WI38 (cell line): Measurements from ENCODE around the gene KNDC1.

ENCODE experiments used
- H3K4me3 ChIP-seq: 2 replicates; pipeline ENCODE4 v1.5.1; 2011; ENCODE audit warnings: low read depth, mild to moderate bottlenecking, control low read depth, low read length
- TF ChIP-seq, protein P1 (sequence below): IDR thresholded peaks from 2 replicates; pipeline ENCODE4 v1.5.1; 2012; ENCODE audit warnings: low read depth, mild to moderate bottlenecking, control low read depth, low read length

KNDC1 gene

DNA sequence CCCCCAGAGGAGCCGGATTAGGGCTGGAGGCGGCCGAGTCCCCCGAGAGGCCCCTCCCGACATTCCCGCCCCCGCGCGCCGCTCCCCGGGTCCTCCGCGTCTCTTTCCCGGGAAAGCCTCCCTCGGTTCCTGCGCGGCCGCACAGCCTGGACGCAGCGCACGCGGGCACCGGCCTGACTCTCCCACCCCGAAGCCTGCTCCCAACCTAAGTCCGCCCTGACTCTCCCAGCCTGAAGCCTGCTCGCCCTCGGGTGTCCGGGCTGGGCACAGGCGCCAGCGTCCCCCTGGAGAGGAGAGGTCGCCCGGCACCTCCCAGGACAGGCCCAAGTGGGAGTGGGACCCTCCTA lies 77.2 kb downstream of the KNDC1 start:
- TF ChIP-seq, protein P1, sequence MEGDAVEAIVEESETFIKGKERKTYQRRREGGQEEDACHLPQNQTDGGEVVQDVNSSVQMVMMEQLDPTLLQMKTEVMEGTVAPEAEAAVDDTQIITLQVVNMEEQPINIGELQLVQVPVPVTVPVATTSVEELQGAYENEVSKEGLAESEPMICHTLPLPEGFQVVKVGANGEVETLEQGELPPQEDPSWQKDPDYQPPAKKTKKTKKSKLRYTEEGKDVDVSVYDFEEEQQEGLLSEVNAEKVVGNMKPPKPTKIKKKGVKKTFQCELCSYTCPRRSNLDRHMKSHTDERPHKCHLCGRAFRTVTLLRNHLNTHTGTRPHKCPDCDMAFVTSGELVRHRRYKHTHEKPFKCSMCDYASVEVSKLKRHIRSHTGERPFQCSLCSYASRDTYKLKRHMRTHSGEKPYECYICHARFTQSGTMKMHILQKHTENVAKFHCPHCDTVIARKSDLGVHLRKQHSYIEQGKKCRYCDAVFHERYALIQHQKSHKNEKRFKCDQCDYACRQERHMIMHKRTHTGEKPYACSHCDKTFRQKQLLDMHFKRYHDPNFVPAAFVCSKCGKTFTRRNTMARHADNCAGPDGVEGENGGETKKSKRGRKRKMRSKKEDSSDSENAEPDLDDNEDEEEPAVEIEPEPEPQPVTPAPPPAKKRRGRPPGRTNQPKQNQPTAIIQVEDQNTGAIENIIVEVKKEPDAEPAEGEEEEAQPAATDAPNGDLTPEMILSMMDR, result no peak
- H3K4me3 ChIP-seq, result no peak overlapping the region

DNA sequence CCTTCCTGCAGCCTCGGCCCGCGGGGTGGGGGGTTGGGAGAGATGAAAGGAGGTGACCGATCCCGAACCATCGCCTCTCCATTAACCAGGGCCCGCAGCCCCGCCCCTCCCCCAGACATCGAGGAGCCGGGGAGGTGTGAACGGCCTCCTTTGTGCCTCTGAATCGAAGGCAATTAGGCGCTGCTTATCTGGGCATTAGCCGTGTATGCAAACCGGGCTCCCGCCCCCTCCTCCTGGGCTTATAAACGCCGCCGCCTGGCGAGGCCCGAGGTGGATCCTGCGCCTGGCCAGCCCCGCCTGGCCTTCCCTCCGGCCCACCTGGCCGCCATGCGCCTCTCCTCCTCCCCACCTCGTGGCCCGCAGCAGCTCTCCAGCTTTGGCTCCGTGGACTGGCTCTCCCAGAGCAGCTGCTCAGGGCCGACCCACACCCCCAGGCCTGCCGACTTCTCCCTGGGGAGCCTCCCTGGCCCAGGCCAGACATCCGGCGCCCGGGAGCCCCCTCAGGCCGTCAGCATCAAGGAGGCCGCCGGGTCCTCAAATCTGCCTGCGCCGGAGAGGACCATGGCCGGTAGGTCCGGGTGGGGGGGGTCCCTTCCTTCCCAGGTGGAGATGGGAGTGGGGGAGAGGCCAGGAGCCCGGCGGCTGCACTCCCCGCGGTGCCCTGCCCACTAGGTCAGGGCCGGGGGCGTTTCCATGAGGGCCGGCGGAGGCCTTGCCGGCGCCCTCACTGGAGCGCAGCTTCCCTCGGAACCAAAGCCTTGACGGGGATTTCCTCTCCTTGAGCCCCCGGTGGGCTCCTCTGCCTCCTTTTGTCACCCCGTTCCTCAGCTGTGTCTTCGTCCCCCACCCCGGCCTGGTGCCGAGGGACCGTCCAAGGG lies 77.8 kb downstream of the KNDC1 start, which contains the start of gene VENTX:
TSS of gene VENTX (plus strand) at position 268 of the 878 bp plus-strand sequence. CDS start at position 328, 60 bp downstream.
- TF ChIP-seq, protein P1, result no peak
- no peak within 1 kb of the TSS for H3K4me3 ChIP-seq

DNA sequence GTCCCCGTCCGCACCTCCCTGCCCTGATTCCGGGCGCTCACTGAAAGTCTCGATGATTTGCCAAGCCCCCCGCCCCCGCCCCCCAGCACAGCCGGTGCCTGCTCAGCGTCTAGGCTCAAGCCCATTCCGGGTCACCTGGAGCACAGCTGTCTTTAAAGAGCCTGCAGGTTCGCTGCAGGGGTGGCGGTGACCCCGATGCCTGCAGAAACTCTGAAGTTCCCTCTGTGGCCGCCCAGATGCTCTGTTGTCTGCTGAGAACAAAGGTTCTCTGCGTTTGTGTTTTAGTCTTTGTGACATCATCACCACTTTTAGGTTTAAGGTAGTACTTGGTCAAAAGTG lies 78.4 kb downstream of the KNDC1 start:
- TF ChIP-seq, protein P1, result no peak
- H3K4me3 ChIP-seq, result no peak overlapping the region

DNA sequence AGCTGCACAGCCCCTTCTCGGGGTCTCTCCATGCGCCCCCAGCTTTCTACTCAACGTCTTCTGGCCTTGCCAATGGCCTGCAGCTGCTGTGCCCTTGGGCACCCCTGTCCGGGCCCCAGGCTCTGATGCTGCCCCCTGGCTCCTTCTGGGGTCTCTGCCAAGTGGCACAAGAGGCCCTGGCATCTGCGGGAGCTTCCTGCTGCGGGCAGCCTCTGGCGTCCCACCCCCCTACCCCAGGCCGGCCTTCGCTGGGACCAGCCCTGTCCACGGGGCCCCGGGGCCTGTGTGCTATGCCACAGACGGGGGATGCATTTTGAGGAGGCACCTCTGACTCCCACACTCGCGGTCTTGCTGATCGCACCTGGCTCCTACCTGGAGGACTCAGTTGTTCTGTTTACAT lies 80.0 kb downstream of the KNDC1 start:
- H3K4me3 ChIP-seq, result no peak overlapping the region
- TF ChIP-seq, protein P1, result no peak

DNA sequence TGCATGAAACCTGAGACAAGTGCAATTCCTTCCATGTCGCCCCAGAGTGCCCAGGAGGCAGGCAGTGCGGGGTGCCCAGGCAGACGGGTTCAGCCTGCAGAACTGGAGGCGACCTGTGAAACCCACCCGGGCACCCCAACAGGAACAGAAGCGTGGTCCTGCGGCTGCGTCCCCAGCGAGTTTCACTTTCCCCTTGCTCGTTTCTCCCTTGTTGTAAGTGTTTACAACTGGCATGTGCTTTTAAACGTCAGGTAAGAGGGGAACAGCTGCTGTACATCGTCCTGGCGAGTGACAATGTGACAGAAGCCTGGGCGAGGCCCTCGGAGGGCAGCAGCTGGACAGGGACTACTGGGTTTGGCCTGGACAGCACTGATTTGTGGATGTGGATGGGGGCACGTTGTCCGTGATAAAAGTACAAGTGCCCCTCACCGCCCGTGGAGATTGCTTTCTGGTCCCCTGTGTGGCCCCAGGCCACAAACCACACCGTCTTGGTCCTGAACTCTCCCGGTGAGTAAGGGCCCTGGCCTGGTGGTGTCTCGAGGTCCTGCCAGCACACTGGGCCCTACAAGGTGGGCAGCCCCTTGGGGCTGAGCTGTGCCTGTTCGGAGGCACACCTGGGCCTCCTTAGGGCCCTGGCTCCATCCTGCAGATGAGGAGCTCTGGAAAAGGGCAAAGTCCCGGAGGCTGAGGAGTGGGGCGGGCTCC lies 81.6 kb downstream of the KNDC1 start:
- TF ChIP-seq, protein P1, result no peak
- no peak overlapping the region for H3K4me3 ChIP-seq

DNA sequence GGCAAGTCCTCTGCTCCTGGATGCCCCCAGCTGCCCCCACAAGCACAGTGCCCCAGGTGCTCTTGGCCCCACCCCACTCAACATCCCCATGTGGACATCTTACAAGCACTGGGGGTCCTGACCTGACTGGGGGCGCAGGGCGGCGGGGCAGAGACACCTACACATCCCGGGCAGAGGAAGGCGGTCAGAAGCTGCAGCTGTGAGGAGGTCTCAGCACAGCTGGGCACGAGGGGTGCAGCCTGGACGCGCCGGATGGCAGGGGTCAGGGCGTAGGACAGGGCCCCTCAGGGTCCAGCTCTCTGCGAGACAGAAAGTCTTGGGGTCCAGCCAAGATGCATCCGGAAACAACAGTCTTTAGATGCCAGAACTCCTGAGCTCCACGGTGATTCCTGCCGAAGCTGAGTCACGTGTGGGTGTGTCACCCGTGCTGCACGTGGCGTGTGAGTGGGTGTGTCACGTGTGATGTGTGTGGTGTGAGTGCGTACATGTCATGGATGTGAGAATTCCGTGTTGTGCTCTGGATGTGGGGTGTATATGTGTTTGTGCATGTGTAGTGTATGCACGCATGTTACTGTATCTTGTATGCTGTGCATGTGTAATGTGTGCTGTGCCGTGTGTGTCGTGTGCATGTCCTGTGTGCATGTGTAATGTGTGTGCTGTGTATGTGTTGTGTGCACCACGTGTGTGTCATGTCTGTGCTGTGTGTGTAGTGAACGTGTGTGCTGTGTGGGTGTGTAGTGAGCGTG lies 82.8 kb downstream of the KNDC1 start:
- TF ChIP-seq, protein P1, result no peak
- no peak overlapping the region for H3K4me3 ChIP-seq
